ENCODE results near the gene RFX1. TPM values are rescaled to one million over a fixed set of nuclear protein-coding genes. Genes with fewer than 3 reads are reported as not detected.
A peak's percentile ranks its signal among the peaks of the same experiment; 100 is the strongest.

Gene RFX1
- total and polyA plus RNA-seq, 3 experiments from 2014 or later, result 3.1 to 13.6 (median 13.0) TPM

- no peak for DNase-seq
- no peak overlapping the region for H3K4me3 ChIP-seq (ENCODE audit: low read length)
- no peaks in the 10 kb centered on the region for H3K27me3 ChIP-seq (ENCODE audit: insufficient read depth, low read length, poor library complexity, severe bottlenecking)
- Mint-ChIP-seq H3K36me3 (peaks cover 0 to 16% (median 4%) of the 10 kb centered on the region in 3 donors), H3K9me3 (no peaks in the 10 kb centered on the region), H3K27ac (peak overlapping the region in 1 of 8 donors; percentile 60), H3K4me1 (peaks cover 12 to 53% (median 16%) of the 10 kb centered on the region in 3 donors), H3K27me3 (no peaks in the 10 kb centered on the region), H3K4me3 (no peak overlapping the region)
- CTCF ChIA-PET, result interaction anchor here (1.7 kb wide), 1 partner anchor 68 kb away, joined by 4 read pairs; no protein-coding TSS in a partner anchor
- no peaks in the 10 kb centered on the region for H3K36me3 ChIP-seq (ENCODE audit: insufficient read depth, low read length)
- POLR2A ChIA-PET, result interaction anchor here (3.2 kb wide), 1 partner anchor 26 kb away, joined by 15 read pairs; the partner anchor contains the start of gene RFX1
- H3K9me3 ChIP-seq (ENCODE audit: low read length), result no peaks in the 10 kb centered on the region
- H3K27ac ChIP-seq (ENCODE audit: low read depth, low read length), result no peak overlapping the region
- peaks cover 44% of the 10 kb centered on the region for H3K4me1 ChIP-seq (ENCODE audit: insufficient read depth, low read length)
Observed at GRCh38 chr19:13980340-13980739, 25.8 kb downstream of the RFX1 start.

- Histone ChIP-seq H3K36me3 (ENCODE audit: insufficient read depth, low read length) (no peaks in the 10 kb centered on the region), H3K4me3 (ENCODE audit: low read length) (no peak overlapping the region), H3K4me1 (ENCODE audit: insufficient read depth, low read length) (peaks cover 38% of the 10 kb centered on the region), H3K27ac (ENCODE audit: low read depth, low read length) (no peak overlapping the region), H3K9me3 (ENCODE audit: low read length) (no peaks in the 10 kb centered on the region), H3K27me3 (ENCODE audit: insufficient read depth, low read length, poor library complexity, severe bottlenecking) (no peaks in the 10 kb centered on the region)
- Mint-ChIP-seq H3K9me3 (no peaks in the 10 kb centered on the region), H3K27ac (peak overlapping the region in 6 of 8 donors; percentile 21 to 79 (median 61)), H3K36me3 (peaks cover 0 to 18% (median 4%) of the 10 kb centered on the region in 3 donors), H3K4me3 (peak overlapping the region in 5 of 7 donors; percentile 8 to 68 (median 53)), H3K27me3 (no peaks in the 10 kb centered on the region), H3K4me1 (peaks cover 10 to 47% (median 14%) of the 10 kb centered on the region in 3 donors)
- ChIA-PET CTCF (interaction anchor here (0.8 to 1.3 kb wide), 2 partner anchors 52 to 69 kb away, joined by 3 read pairs; partner anchors contain the start of gene IL27RA), POLR2A (interaction anchor here (2.3 to 3.2 kb wide), 2 partner anchors 27 to 52 kb away, joined by 8 to 15 read pairs; partner anchors contain the start of genes IL27RA and RFX1)
- DNase-seq, result no peak
Observed at GRCh38 chr19:13979686-13980085, 26.4 kb downstream of the RFX1 start.

- Mint-ChIP-seq H3K4me3 (peak overlapping the region in 6 of 7 donors; percentile 8 to 68 (median 49)), H3K4me1 (peaks cover 9 to 47% (median 11%) of the 10 kb centered on the region in 3 donors), H3K9me3 (no peaks in the 10 kb centered on the region), H3K36me3 (peaks cover 0 to 21% (median 4%) of the 10 kb centered on the region in 3 donors), H3K27me3 (no peaks in the 10 kb centered on the region), H3K27ac (peak overlapping the region in 5 of 8 donors; percentile 21 to 70 (median 70))
- Histone ChIP-seq H3K9me3 (ENCODE audit: low read length) (no peaks in the 10 kb centered on the region), H3K36me3 (ENCODE audit: insufficient read depth, low read length) (no peaks in the 10 kb centered on the region), H3K4me1 (ENCODE audit: insufficient read depth, low read length) (peaks cover 36% of the 10 kb centered on the region), H3K27me3 (ENCODE audit: insufficient read depth, low read length, poor library complexity, severe bottlenecking) (no peaks in the 10 kb centered on the region), H3K4me3 (ENCODE audit: low read length) (no peak overlapping the region), H3K27ac (ENCODE audit: low read depth, low read length) (no peak overlapping the region)
- ChIA-PET CTCF (interaction anchor here (0.8 to 1.3 kb wide), 2 partner anchors 52 to 69 kb away, joined by 3 read pairs; partner anchors contain the start of gene IL27RA), POLR2A (interaction anchor here (0.7 to 3.2 kb wide), 3 partner anchors 8 to 53 kb away, joined by 3 to 15 read pairs (median 8); partner anchors contain the start of genes IL27RA and RFX1)
- DNase-seq, result no peak
Observed at GRCh38 chr19:13979244-13979615, 26.9 kb downstream of the RFX1 start.

- H3K27ac ChIP-seq (ENCODE audit: low read depth, low read length), result no peak overlapping the region
- no peaks in the 10 kb centered on the region for H3K9me3 Mint-ChIP-seq
- CTCF ChIA-PET, result interaction anchor here (0.8 to 1.4 kb wide), 7 partner anchors 17 to 98 kb away, joined by 3 to 5 read pairs (median 3); partner anchors contain the start of gene IL27RA
- H3K9me3 ChIP-seq (ENCODE audit: low read length), result no peaks in the 10 kb centered on the region
- H3K27me3 ChIP-seq (ENCODE audit: insufficient read depth, low read length, poor library complexity, severe bottlenecking), result no peaks in the 10 kb centered on the region
- no peak overlapping the region for H3K4me3 ChIP-seq (ENCODE audit: low read length)
- peaks cover 38% of the 10 kb centered on the region for H3K4me1 ChIP-seq (ENCODE audit: insufficient read depth, low read length)
- H3K27me3 Mint-ChIP-seq, result no peaks in the 10 kb centered on the region
- peak in 3 of 5 donors; percentile 37 to 66 (median 43) for DNase-seq
- POLR2A ChIA-PET, result interaction anchor here (0.7 to 3.2 kb wide), 4 partner anchors 9 to 53 kb away, joined by 3 to 15 read pairs (median 7); partner anchors contain the start of genes IL27RA and RFX1
- H3K27ac Mint-ChIP-seq, result peak overlapping the region in 5 of 8 donors; percentile 41 to 78 (median 70)
- H3K36me3 ChIP-seq (ENCODE audit: insufficient read depth, low read length), result no peaks in the 10 kb centered on the region
- peaks cover 0 to 25% (median 4%) of the 10 kb centered on the region in 3 donors for H3K36me3 Mint-ChIP-seq
- peaks cover 14 to 47% (median 15%) of the 10 kb centered on the region in 3 donors for H3K4me1 Mint-ChIP-seq
- H3K4me3 Mint-ChIP-seq, result peak overlapping the region in 5 of 7 donors; percentile 3 to 60 (median 34)
Observed at GRCh38 chr19:13978351-13979243, 27.5 kb downstream of the RFX1 start.

GRCh38 chr19:13977803-13978202, 28.3 kb downstream of the RFX1 start:
- no peak for DNase-seq
- Mint-ChIP-seq H3K4me1 (peaks cover 11 to 40% (median 14%) of the 10 kb centered on the region in 3 donors), H3K4me3 (peak overlapping the region in 4 of 7 donors; percentile 3 to 57 (median 40)), H3K27me3 (no peaks in the 10 kb centered on the region), H3K27ac (peak overlapping the region in 6 of 8 donors; percentile 41 to 78 (median 68)), H3K36me3 (peaks cover 0 to 29% (median 4%) of the 10 kb centered on the region in 3 donors), H3K9me3 (no peaks in the 10 kb centered on the region)
- Histone ChIP-seq H3K27ac (ENCODE audit: low read depth, low read length) (no peak overlapping the region), H3K9me3 (ENCODE audit: low read length) (no peaks in the 10 kb centered on the region), H3K27me3 (ENCODE audit: insufficient read depth, low read length, poor library complexity, severe bottlenecking) (no peaks in the 10 kb centered on the region), H3K4me1 (ENCODE audit: insufficient read depth, low read length) (peaks cover 31% of the 10 kb centered on the region), H3K4me3 (ENCODE audit: low read length) (no peak overlapping the region), H3K36me3 (ENCODE audit: insufficient read depth, low read length) (no peaks in the 10 kb centered on the region)
- POLR2A ChIA-PET, result interaction anchor here (1.2 to 3.2 kb wide), 3 partner anchors 29 to 54 kb away, joined by 6 to 15 read pairs (median 8); partner anchors contain the start of genes IL27RA and RFX1
- CTCF ChIA-PET, result interaction anchor here (0.9 to 1.4 kb wide), 5 partner anchors 18 to 97 kb away, joined by 3 to 5 read pairs (median 4); no protein-coding TSS in a partner anchor

GRCh38 chr19:13976446-13976845, 29.7 kb downstream of the RFX1 start:
- Histone ChIP-seq H3K4me1 (ENCODE audit: insufficient read depth, low read length) (peaks cover 17% of the 10 kb centered on the region), H3K27ac (ENCODE audit: low read depth, low read length) (no peak overlapping the region), H3K27me3 (ENCODE audit: insufficient read depth, low read length, poor library complexity, severe bottlenecking) (no peaks in the 10 kb centered on the region), H3K9me3 (ENCODE audit: low read length) (no peaks in the 10 kb centered on the region), H3K4me3 (ENCODE audit: low read length) (no peak overlapping the region), H3K36me3 (ENCODE audit: insufficient read depth, low read length) (peaks cover 3% of the 10 kb centered on the region)
- Mint-ChIP-seq H3K9me3 (no peaks in the 10 kb centered on the region), H3K4me1 (peaks cover 11 to 27% (median 14%) of the 10 kb centered on the region in 3 donors), H3K4me3 (peak overlapping the region in 2 of 7 donors; percentile 11 to 27), H3K36me3 (peaks cover 0 to 31% (median 4%) of the 10 kb centered on the region in 3 donors), H3K27ac (peak overlapping the region in 5 of 8 donors; percentile 39 to 80 (median 79)), H3K27me3 (no peaks in the 10 kb centered on the region)
- POLR2A ChIA-PET, result no interaction called here
- DNase-seq, result no peak
- CTCF ChIA-PET, result no interaction called here

- no peaks in the 10 kb centered on the region for H3K9me3 ChIP-seq (ENCODE audit: low read length)
- POLR2A ChIA-PET, result no interaction called here
- no peak overlapping the region for H3K27ac ChIP-seq (ENCODE audit: low read depth, low read length)
- Mint-ChIP-seq H3K27me3 (no peaks in the 10 kb centered on the region), H3K4me3 (peak overlapping the region in 2 of 7 donors; percentile 18 to 27), H3K9me3 (no peaks in the 10 kb centered on the region), H3K4me1 (peaks cover 11 to 24% (median 14%) of the 10 kb centered on the region in 3 donors), H3K36me3 (peaks cover 0 to 35% (median 4%) of the 10 kb centered on the region in 3 donors), H3K27ac (peak overlapping the region in 7 of 8 donors; percentile 55 to 91 (median 70))
- no peak for DNase-seq
- CTCF ChIA-PET, result no interaction called here
- H3K27me3 ChIP-seq (ENCODE audit: insufficient read depth, low read length, poor library complexity, severe bottlenecking), result no peaks in the 10 kb centered on the region
- H3K4me1 ChIP-seq (ENCODE audit: insufficient read depth, low read length), result peaks cover 17% of the 10 kb centered on the region
- peaks cover 3% of the 10 kb centered on the region for H3K36me3 ChIP-seq (ENCODE audit: insufficient read depth, low read length)
- H3K4me3 ChIP-seq (ENCODE audit: low read length), result no peak overlapping the region
Observed at GRCh38 chr19:13975870-13976269, 30.2 kb downstream of the RFX1 start.

Data from CD8-positive, alpha-beta memory T cell (primary cell).